Right ventricle myocardium superior (tissue), 1 donor: Measurements from ENCODE around the gene OR1C1. TPM values are rescaled to one million over a fixed set of nuclear protein-coding genes. Genes with fewer than 3 reads are reported as not detected.
"Not testable (repeated sequence)": the region's sequence is repeated elsewhere in the genome, so short reads cannot be mapped to it uniquely, and the experiment has no call there.

ENCODE experiments used
- ATAC-seq: fragments of 200-7000 bp; cut with Tn5 transposase; one replicate; pipeline ENCODE4 v1.9.1; 2020; ENCODE audit warnings: mild to moderate bottlenecking; ENCODE audit not compliant: poor library complexity
- DNase-seq: peaks from one replicate; pipeline ENCODE4 v3.0.0-alpha.2; 2020
- intact Hi-C: fragments of 100-400 bp; cut with DNase I; formaldehyde crosslinking; loops from one replicate; pipeline ENCODE4 v1.11.2; 2022
- long read RNA-seq: library from polyadenylated mRNA; unstranded; transcript quantifications from one replicate; pipeline ENCODE4 v2.0.0, GENCODE V29; 2021
- total RNA-seq: library from RNA; stranded (reverse); fragmentation: NEBNext Ultra II Directional; extraction: Animal tissue kit (Norgen Biotek cat#: 25700); gene quantifications from one replicate; pipeline ENCODE4 v1.2.1, GENCODE V29; 2021
- donor health status: DM: no; HTN: yes; CAD: no; lungs with severe emphysema.

The OR1C1 gene
- not detected for total RNA-seq
- long read RNA-seq = 0 reads

DNA sequence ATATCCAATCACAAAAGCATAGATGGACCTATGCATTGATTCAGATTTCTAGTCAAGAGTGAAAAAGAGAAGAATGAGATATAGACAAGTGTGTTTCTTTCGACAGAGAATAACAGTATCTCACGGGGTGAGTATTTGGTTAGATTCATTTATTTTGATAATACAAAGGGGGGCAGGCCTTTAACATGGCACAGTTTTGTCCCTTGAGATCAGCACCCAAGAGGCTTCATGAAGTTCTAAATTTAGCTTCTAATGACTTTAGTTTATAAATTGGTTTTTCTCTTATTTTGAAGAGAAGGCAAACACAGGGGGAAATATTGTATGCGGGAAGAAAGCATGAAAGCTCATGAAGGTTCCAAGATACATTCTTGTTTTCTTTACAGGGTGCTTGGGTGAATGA lies at the start of gene OR1C1:
Gene OR1C1 (minus strand): TSS at position 101 of the 400 bp plus-strand sequence. CDS start 2,150 bp downstream, outside the sequence.
- ATAC-seq (no peak), DNase-seq (no peak)
- intact Hi-C loops = no loop called here

DNA sequence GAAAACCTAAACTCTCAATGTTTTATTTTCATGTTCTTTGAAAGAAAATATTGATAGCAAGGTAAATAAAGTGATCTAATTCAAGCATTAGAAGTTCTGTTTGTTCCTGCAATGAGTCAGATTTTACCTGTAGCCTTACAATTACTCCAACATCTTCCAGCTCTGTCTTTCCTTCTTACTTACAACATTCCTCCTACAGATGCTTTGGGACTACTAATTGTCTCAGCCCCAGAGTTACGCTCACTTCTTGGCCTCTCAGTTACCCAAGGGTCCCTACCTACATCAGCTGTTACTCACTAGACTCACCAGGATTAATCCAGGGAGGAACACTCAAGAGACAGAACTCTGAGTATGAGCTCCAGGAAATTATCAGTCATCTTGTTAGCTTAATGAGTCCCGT lies 37.2 kb upstream of the OR1C1 start:
- DNase-seq (no peak), ATAC-seq (no peak)
- intact Hi-C loops = no loop called here

GRCh38 chr1:247769603-247770002 lies 9.2 kb upstream of the OR1C1 start:
- DNase-seq = no peak
- intact Hi-C loops = no loop called here
- no peak for ATAC-seq

DNA sequence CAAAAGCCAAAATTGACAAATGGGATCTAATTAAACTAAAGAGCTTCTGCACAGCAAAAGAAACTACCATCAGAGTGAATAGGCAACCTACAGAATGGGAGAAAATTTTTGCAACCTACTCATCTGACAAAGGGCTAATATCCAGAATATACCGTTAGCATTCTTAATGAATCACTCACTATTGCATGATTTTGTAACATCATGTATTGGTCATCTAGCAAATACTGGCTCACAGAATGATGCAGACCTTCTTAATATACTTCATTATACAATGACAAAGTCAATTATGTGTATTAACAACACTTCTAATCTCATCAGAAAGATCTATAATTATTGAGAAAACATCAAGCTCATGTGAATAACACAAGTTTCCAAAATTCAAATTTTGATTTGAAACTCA lies 6.0 kb downstream of the OR1C1 start:
- DNase-seq, ATAC-seq, intact Hi-C loops: not testable (repeated sequence)

GRCh38 chr1:247749870-247750269 lies 10.5 kb downstream of the OR1C1 start:
- DNase-seq (no peak), ATAC-seq (no peak)
- intact Hi-C loops = no loop called here

GRCh38 chr1:247748041-247748440 lies 12.3 kb downstream of the OR1C1 start, which contains the start of gene OR14A2:
OR14A2 (minus strand) TSS chr1:247748141.
- intact Hi-C loops = no loop called here
- ATAC-seq (no peak), DNase-seq (no peak)

DNA sequence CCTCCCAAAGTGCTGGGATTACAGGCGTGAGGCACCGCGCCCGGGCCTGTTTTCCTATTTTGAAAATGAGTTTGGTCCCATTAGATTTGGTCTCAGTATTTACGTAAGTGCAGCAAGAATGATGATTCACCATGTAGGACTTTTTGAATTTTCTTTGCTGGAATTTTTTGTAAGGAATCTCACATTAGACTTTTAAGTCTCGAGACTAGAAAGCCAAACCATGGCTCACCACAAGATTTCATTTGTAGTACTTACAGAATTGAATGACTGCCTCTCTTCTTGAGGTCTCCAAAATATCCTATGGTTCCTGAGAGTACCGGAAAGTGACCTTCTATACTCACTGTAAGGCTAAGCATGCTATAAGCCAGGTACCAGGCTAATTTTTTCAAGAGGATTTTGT lies 12.7 kb downstream of the OR1C1 start:
- DNase-seq (no peak), ATAC-seq (no peak)
- intact Hi-C loops = no loop called here

DNA sequence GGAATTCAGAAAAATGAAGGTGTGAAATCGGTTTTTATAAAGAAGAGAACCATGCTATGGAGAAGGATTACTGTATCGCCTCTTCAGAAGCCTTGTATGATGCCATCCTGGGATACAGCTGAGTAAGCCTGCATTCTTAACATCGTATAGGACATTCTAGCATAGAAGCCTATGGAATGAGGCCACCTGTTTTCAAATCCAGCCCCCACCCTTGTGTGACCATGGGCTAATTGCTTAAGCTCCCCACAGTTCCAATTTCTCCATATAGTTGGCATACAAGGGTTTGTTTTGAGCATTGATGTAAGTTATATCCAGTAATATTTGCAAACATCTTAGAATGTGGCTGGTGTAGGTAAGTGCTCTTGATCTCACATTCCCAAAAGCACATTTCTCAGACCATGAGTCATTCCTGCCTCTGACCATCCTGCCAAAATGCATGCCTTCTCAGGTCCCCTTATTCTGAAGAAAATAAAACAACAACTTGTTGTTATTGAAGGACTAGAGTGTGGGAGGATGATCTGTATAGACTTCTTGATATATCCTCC lies 13.9 kb downstream of the OR1C1 start:
- DNase-seq (no peak), ATAC-seq (no peak)
- intact Hi-C loops = no loop called here

GRCh38 chr1:247742215-247742760 lies 18.1 kb downstream of the OR1C1 start:
- DNase-seq, intact Hi-C loops, ATAC-seq: not testable (repeated sequence)

- ATAC-seq (no peak), DNase-seq (no peak)
- intact Hi-C loops = no loop called here
Observed at GRCh38 chr1:247741756-247742155, 18.6 kb downstream of the OR1C1 start.

DNA sequence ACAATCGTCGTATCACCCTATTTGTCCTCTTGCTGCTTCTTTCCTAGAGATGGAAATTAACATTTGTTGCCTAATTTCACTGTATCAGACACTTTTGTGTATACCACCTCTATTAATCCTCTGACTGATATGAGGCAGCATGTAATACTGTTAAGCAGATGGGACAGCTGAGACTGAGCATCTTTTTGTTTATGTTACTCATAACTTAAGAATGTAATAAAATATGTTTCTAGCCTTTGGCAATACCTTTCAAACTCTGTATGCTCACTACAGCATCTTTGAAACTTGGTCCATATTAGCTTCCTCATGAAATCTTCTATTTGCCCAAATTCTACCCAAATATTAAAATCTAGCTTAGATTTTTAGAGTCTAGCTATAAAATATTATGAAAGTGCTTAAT lies 19.6 kb downstream of the OR1C1 start:
- intact Hi-C loops = no loop called here
- ATAC-seq = no peak

DNA sequence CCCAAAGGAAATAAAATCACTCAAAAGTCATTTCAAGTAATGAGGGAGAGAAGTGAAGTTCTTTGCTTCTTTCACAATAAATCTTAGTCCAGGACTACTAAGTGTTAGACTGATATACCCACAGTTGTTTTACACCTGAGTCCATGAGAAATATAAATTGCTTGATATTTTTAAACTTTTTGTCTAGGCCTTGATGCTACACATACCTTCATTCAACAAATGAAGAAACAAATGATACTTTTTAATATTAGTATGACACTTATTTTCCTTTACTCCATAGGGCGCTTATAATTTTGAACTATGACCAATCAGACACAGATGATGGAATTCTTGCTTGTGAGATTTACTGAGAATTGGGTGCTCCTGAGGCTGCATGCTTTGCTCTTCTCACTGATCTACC lies 22.0 kb downstream of the OR1C1 start, which contains the start of gene OR14K1:
Gene OR14K1 (plus strand): TSS at position 301 of the 400 bp plus-strand sequence. CDS start 0 bp downstream, at position 301.
- ATAC-seq (no peak), DNase-seq (no peak)
- intact Hi-C loops = no loop called here

More for the DNA sequence above, 19.6 kb downstream of the OR1C1 start:
- no peak for DNase-seq

GRCh38 chr1:247721222-247721621 lies 39.1 kb downstream of the OR1C1 start:
- no peak for DNase-seq
- no peak for ATAC-seq
- intact Hi-C loops = no loop called here

DNA sequence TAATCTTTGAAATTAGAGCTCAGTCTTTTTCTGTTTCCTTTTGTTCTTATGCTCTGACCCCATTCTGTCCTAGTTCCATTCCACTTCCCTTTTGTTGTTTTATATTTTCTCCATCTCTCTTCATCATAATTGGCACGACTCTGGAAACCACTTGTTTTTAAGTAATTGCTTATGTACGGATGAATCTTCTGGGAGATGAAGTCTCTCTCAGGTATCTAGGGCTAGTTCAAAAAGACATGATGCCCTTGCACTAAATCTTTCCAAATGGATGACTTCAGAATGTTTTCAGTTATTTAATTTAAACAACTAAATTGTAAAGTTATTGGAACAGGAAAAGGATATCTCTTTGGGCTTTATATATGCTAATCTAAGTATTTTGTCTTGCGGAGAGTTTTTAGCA lies 43.8 kb downstream of the OR1C1 start, which contains the start of gene OR6F1:
Gene OR6F1 (minus strand): TSS at position 101 of the 400 bp plus-strand sequence. CDS start 3,891 bp downstream, outside the sequence.
- intact Hi-C loops = no loop called here
- ATAC-seq = no peak
- DNase-seq = no peak

- DNase-seq (no peak), ATAC-seq (no peak)
- intact Hi-C loops = no loop called here
Observed at GRCh38 chr1:247713753-247714152, 46.6 kb downstream of the OR1C1 start.

DNA sequence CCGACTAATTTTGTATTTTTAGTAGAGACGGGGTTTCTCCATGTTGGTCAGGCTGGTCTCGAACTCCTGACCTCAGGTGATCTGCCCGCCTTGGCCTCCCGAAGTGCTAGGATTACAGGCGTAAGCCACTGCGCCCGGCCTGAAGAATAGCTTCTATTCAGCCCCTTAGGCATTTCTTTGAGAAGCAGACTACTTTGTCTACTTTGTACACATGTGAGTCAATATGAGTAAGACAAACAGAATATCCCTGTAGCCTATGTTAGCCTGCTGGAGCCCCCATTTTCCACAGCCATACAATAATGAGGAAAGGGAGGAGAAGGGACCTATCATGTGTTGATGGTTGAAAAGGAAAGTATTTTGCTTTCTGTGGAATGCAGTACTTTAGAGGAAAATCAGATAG lies 49.7 kb downstream of the OR1C1 start:
- DNase-seq, ATAC-seq, intact Hi-C loops: not testable (repeated sequence)

Other genes with a start within 250 kb of the OR1C1 start
- gene OR2C3, start 224.1 kb downstream of the OR1C1 start, total RNA-seq = 0.03 TPM
- 0.24 TPM for gene GCSAML, start 211.4 kb downstream of the OR1C1 start, total RNA-seq
- gene OR2G2, start 172.2 kb downstream of the OR1C1 start, total RNA-seq = not detected
- not detected for gene OR2G3, start 155.0 kb downstream of the OR1C1 start, total RNA-seq
- not detected for gene OR13G1, start 80.8 kb downstream of the OR1C1 start, total RNA-seq
- not detected for gene OR6F1, start 43.9 kb downstream of the OR1C1 start, total RNA-seq
- not detected for gene OR14K1, start 21.9 kb downstream of the OR1C1 start, total RNA-seq
- not detected for gene OR14A2, start 12.4 kb downstream of the OR1C1 start, total RNA-seq
- gene OR14A16, start 63.6 kb upstream of the OR1C1 start, total RNA-seq = not detected
- gene OR11L1, start 81.3 kb upstream of the OR1C1 start, total RNA-seq = not detected
- gene TRIM58, start 96.6 kb upstream of the OR1C1 start, total RNA-seq = 0.13 TPM
- not detected for gene OR2W3, start 135.0 kb upstream of the OR1C1 start, total RNA-seq
- not detected for gene OR2T8, start 159.7 kb upstream of the OR1C1 start, total RNA-seq
- gene OR2AJ1, start 164.3 kb upstream of the OR1C1 start, total RNA-seq = not detected
- gene OR2L8, start 188.3 kb upstream of the OR1C1 start, total RNA-seq = not detected
- not detected for gene OR2AK2, start 204.7 kb upstream of the OR1C1 start, total RNA-seq